Left kidney (tissue), 2 donors: ENCODE data around the gene HOXA13. TPM values are rescaled to one million over a fixed set of nuclear protein-coding genes. Genes with fewer than 3 reads are reported as not detected.

ENCODE experiments used
- DNase-seq: peaks from one replicate; pipeline ENCODE4 v3.0.0-alpha.2; 2013
- polyA plus RNA-seq: library from polyadenylated mRNA; unstranded; fragments of 120-200 nt; gene quantifications from one replicate; pipeline ENCODE4 v1.2.1, GENCODE V29; 2013; ENCODE audit not compliant: insufficient read length

HOXA13 gene
- polyA plus RNA-seq, 1 donor: not detected

- no peak for DNase-seq
These were observed 40.4 kb downstream of the HOXA13 start for GRCh38 chr7:27159266-27160144.

- DNase-seq: no peak
These were observed 41.2 kb downstream of the HOXA13 start for GRCh38 chr7:27158436-27159265.

- peak; percentile 86 for DNase-seq
These were observed 42.0 kb downstream of the HOXA13 start for GRCh38 chr7:27157702-27158431.

- DNase-seq: no peak
These were observed 42.8 kb downstream of the HOXA13 start for GRCh38 chr7:27156916-27157701.

GRCh38 chr7:27156508-27156898 is 43.4 kb downstream of the HOXA13 start, which contains the start of gene HOXA7:
TSS of gene HOXA7 (minus strand) at chr7:27156675. CDS start at chr7:27156545, 130 bp downstream.
- DNase-seq: peak; percentile 91

- DNase-seq: no peak
These were observed 43.9 kb downstream of the HOXA13 start for GRCh38 chr7:27155816-27156507.

GRCh38 chr7:27154901-27155815 is 44.7 kb downstream of the HOXA13 start:
- no peak for DNase-seq

- no peak for DNase-seq
These were observed 45.5 kb downstream of the HOXA13 start for GRCh38 chr7:27154369-27154768.

GRCh38 chr7:27153526-27153925 is 46.4 kb downstream of the HOXA13 start:
- no peak for DNase-seq

- no peak for DNase-seq
These were observed 47.0 kb downstream of the HOXA13 start for GRCh38 chr7:27152816-27153442.

GRCh38 chr7:27151931-27152815 is 47.7 kb downstream of the HOXA13 start, which contains the start of gene HOXA3:
TSS of gene HOXA3 (minus strand) at chr7:27152583. CDS start at chr7:27110640, 41,943 bp downstream.
- DNase-seq: peak; percentile 94

- no peak for DNase-seq
These were observed 48.5 kb downstream of the HOXA13 start for GRCh38 chr7:27151341-27151930.

GRCh38 chr7:27150568-27151340 is 49.1 kb downstream of the HOXA13 start:
- DNase-seq: peak; percentile 80

GRCh38 chr7:27149842-27150567 is 49.9 kb downstream of the HOXA13 start:
- no peak for DNase-seq

- DNase-seq: no peak
These were observed 50.9 kb downstream of the HOXA13 start for GRCh38 chr7:27148756-27149641.
